Karpas-422 (cell line): ENCODE measurements around the gene NECTIN1. TPM values are rescaled to one million over a fixed set of nuclear protein-coding genes. Genes with fewer than 3 reads are reported as not detected.

Experiments
- DNase-seq: peaks from one replicate; pipeline ENCODE4 v3.0.0-alpha.2; 2015
- H2AFZ ChIP-seq: fragments of 200-600 bp; sonication (generic); 2 replicates; pipeline ENCODE4 v1.6.1; 2014; ENCODE audit warnings: antibody characterized with exemption, low read length, mixed read lengths
- H3K27ac ChIP-seq: fragments of 200-600 bp; sonication (generic); 2 replicates; pipeline ENCODE4 v1.5.1; 2014; ENCODE audit warnings: mild to moderate bottlenecking, low read length, moderate library complexity
- H3K27me3 ChIP-seq: fragments of 200-600 bp; sonication (generic); 2 replicates; pipeline ENCODE4 v1.6.1; 2014; ENCODE audit warnings: low read length, mixed read lengths
- H3K36me3 ChIP-seq: fragments of 200-600 bp; sonication (generic); 2 replicates; pipeline ENCODE4 v1.6.1; 2014; ENCODE audit warnings: low read length, mixed read lengths; ENCODE audit not compliant: insufficient read depth
- H3K4me1 ChIP-seq: fragments of 200-600 bp; sonication (generic); 2 replicates; pipeline ENCODE4 v1.6.1; 2014; ENCODE audit warnings: mild to moderate bottlenecking, low read length, mixed read lengths
- H3K4me2 ChIP-seq: fragments of 200-600 bp; sonication (generic); 2 replicates; pipeline ENCODE4 v1.6.1; 2014; ENCODE audit warnings: low read length, low read depth, mild to moderate bottlenecking; ENCODE audit not compliant: poor library complexity, severe bottlenecking
- H3K4me3 ChIP-seq: fragments of 200-600 bp; sonication (generic); 2 replicates; pipeline ENCODE4 v1.5.1; 2014; ENCODE audit warnings: mild to moderate bottlenecking, antibody characterized with exemption, low read length, mixed read lengths
- H3K79me2 ChIP-seq: fragments of 200-600 bp; sonication (generic); 2 replicates; pipeline ENCODE4 v1.6.1; 2014; ENCODE audit warnings: mild to moderate bottlenecking, low read length, mixed read lengths
- H3K9ac ChIP-seq: fragments of 200-600 bp; sonication (generic); 2 replicates; pipeline ENCODE4 v1.6.0; 2014; ENCODE audit warnings: low read length
- H3K9me2 ChIP-seq: fragments of 200-600 bp; sonication (generic), shearing (Covaris generic); replicated peaks from 2 replicates; pipeline ENCODE4 v1.6.0; 2014; ENCODE audit warnings: mild to moderate bottlenecking, low read length, moderate library complexity; ENCODE audit not compliant: insufficient read depth
- H3K9me3 ChIP-seq: fragments of 300-700, 200-600 bp; sonication (generic); 2 replicates; pipeline ENCODE4 v1.6.1; 2014; ENCODE audit warnings: low read length, mixed read lengths
- H4K20me1 ChIP-seq: fragments of 200-600 bp; sonication (generic); 2 replicates; pipeline ENCODE4 v1.6.1; 2014; ENCODE audit warnings: mild to moderate bottlenecking, antibody characterized with exemption, low read length, low read depth; ENCODE audit not compliant: insufficient read depth
- total RNA-seq: library from RNA; depleted of rRNA; stranded (reverse); fragments of >200 nt; shearing (Covaris generic); gene quantifications from 2 replicates; pipeline ENCODE4 v1.2.3, GENCODE V29; 2014; ENCODE audit warnings: low replicate concordance

Gene NECTIN1
- total RNA-seq, 1 experiment from 2014 or later, result not detected

- Histone ChIP-seq H3K9ac (no peak overlapping the region), H4K20me1 (no peaks in the 10 kb centered on the region), H3K4me1 (no peaks in the 10 kb centered on the region), H3K36me3 (no peaks in the 10 kb centered on the region), H2AFZ (no peak overlapping the region), H3K27ac (no peak overlapping the region), H3K79me2 (no peaks in the 10 kb centered on the region), H3K9me3 (no peaks in the 10 kb centered on the region), H3K4me2 (no peak overlapping the region), H3K27me3 (no peaks in the 10 kb centered on the region), H3K9me2 (no peaks in the 10 kb centered on the region), H3K4me3 (no peak overlapping the region)
- no peak for DNase-seq
Measured at GRCh38 chr11:119699227-119699626, 29.8 kb downstream of the NECTIN1 start.

DNA sequence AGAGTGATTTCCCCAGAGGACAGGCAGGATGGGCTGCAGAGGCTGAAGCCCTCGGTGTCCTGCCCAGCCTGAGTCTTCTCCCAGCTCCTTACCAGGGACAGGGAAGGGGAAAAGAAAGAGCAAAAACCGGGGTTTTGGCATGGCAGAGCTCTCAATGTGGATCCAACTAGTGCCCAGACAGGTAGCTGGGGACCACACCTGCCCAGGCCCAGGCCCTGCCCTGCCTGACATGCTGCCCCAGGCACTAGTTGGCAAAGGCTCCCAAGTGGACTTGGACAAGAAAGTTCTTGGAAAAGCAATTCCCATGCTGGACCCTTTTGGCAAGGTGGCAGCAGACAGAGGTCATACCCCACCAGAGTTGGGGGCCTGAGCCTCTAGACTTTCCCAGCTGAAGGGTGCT, 31.1 kb downstream of the NECTIN1 start:
- no peak for DNase-seq
- H3K4me2 ChIP-seq, result no peak overlapping the region

GRCh38 chr11:119697445-119697844, 31.6 kb downstream of the NECTIN1 start:
- H3K27ac ChIP-seq, result no peak overlapping the region
- H2AFZ ChIP-seq, result no peak overlapping the region
- H3K4me3 ChIP-seq, result no peak overlapping the region
- no peaks in the 10 kb centered on the region for H3K27me3 ChIP-seq
- no peaks in the 10 kb centered on the region for H3K9me2 ChIP-seq
- H3K36me3 ChIP-seq, result no peaks in the 10 kb centered on the region
- no peaks in the 10 kb centered on the region for H3K9me3 ChIP-seq
- H4K20me1 ChIP-seq, result no peaks in the 10 kb centered on the region
- no peaks in the 10 kb centered on the region for H3K79me2 ChIP-seq
- DNase-seq, result no peak
- H3K4me2 ChIP-seq, result no peak overlapping the region
- peaks cover 7% of the 10 kb centered on the region for H3K4me1 ChIP-seq
- H3K9ac ChIP-seq, result no peak overlapping the region

More for the DNA sequence above, 31.1 kb downstream of the NECTIN1 start:
- Histone ChIP-seq H3K9me2 (no peaks in the 10 kb centered on the region), H4K20me1 (no peaks in the 10 kb centered on the region), H3K27ac (no peak overlapping the region), H2AFZ (no peak overlapping the region), H3K36me3 (no peaks in the 10 kb centered on the region), H3K9ac (no peak overlapping the region), H3K79me2 (no peaks in the 10 kb centered on the region), H3K4me1 (peaks cover 7% of the 10 kb centered on the region), H3K9me3 (no peaks in the 10 kb centered on the region), H3K4me3 (no peak overlapping the region), H3K27me3 (no peaks in the 10 kb centered on the region)

- no peak overlapping the region for H3K9ac ChIP-seq
- peaks cover 7% of the 10 kb centered on the region for H3K4me1 ChIP-seq
- H3K36me3 ChIP-seq, result no peaks in the 10 kb centered on the region
- no peaks in the 10 kb centered on the region for H3K9me2 ChIP-seq
- H3K79me2 ChIP-seq, result no peaks in the 10 kb centered on the region
- no peaks in the 10 kb centered on the region for H3K9me3 ChIP-seq
- no peak overlapping the region for H3K4me2 ChIP-seq
- H3K27ac ChIP-seq, result no peak overlapping the region
- H4K20me1 ChIP-seq, result no peaks in the 10 kb centered on the region
- no peaks in the 10 kb centered on the region for H3K27me3 ChIP-seq
- no peak overlapping the region for H2AFZ ChIP-seq
- DNase-seq, result no peak
- no peak overlapping the region for H3K4me3 ChIP-seq
Measured at GRCh38 chr11:119696378-119697222, 32.4 kb downstream of the NECTIN1 start.

- no peaks in the 10 kb centered on the region for H3K36me3 ChIP-seq
- no peak overlapping the region for H3K4me2 ChIP-seq
- no peak overlapping the region for H3K27ac ChIP-seq
- DNase-seq, result no peak
- peaks cover 7% of the 10 kb centered on the region for H3K4me1 ChIP-seq
- H3K27me3 ChIP-seq, result no peaks in the 10 kb centered on the region
- H3K79me2 ChIP-seq, result no peaks in the 10 kb centered on the region
- H4K20me1 ChIP-seq, result no peaks in the 10 kb centered on the region
- no peaks in the 10 kb centered on the region for H3K9me2 ChIP-seq
- no peak overlapping the region for H3K4me3 ChIP-seq
- H2AFZ ChIP-seq, result no peak overlapping the region
- no peaks in the 10 kb centered on the region for H3K9me3 ChIP-seq
- H3K9ac ChIP-seq, result no peak overlapping the region
Measured at GRCh38 chr11:119694334-119694733, 34.7 kb downstream of the NECTIN1 start.

GRCh38 chr11:119693253-119693815, 35.7 kb downstream of the NECTIN1 start:
- H4K20me1 ChIP-seq, result no peaks in the 10 kb centered on the region
- no peak for DNase-seq
- no peak overlapping the region for H3K9ac ChIP-seq
- no peak overlapping the region for H2AFZ ChIP-seq
- H3K36me3 ChIP-seq, result no peaks in the 10 kb centered on the region
- H3K79me2 ChIP-seq, result no peaks in the 10 kb centered on the region
- H3K4me2 ChIP-seq, result no peak overlapping the region
- no peak overlapping the region for H3K4me3 ChIP-seq
- H3K9me3 ChIP-seq, result no peaks in the 10 kb centered on the region
- peaks cover 7% of the 10 kb centered on the region for H3K4me1 ChIP-seq
- H3K9me2 ChIP-seq, result no peaks in the 10 kb centered on the region
- H3K27me3 ChIP-seq, result no peaks in the 10 kb centered on the region
- H3K27ac ChIP-seq, result no peak overlapping the region

GRCh38 chr11:119692540-119692820, 36.5 kb downstream of the NECTIN1 start:
- H3K4me1 ChIP-seq, result peaks cover 7% of the 10 kb centered on the region
- no peak overlapping the region for H2AFZ ChIP-seq
- no peaks in the 10 kb centered on the region for H4K20me1 ChIP-seq
- no peak overlapping the region for H3K27ac ChIP-seq
- no peak overlapping the region for H3K9ac ChIP-seq
- no peaks in the 10 kb centered on the region for H3K9me2 ChIP-seq
- H3K4me2 ChIP-seq, result no peak overlapping the region
- no peak for DNase-seq
- H3K9me3 ChIP-seq, result no peaks in the 10 kb centered on the region
- H3K79me2 ChIP-seq, result no peaks in the 10 kb centered on the region
- no peak overlapping the region for H3K4me3 ChIP-seq
- H3K27me3 ChIP-seq, result no peaks in the 10 kb centered on the region
- H3K36me3 ChIP-seq, result no peaks in the 10 kb centered on the region

GRCh38 chr11:119691701-119692539, 37.1 kb downstream of the NECTIN1 start:
- H4K20me1 ChIP-seq, result no peaks in the 10 kb centered on the region
- H3K9ac ChIP-seq, result no peak overlapping the region
- H2AFZ ChIP-seq, result no peak overlapping the region
- no peak for DNase-seq
- H3K27ac ChIP-seq, result no peak overlapping the region
- H3K4me1 ChIP-seq, result peaks cover 7% of the 10 kb centered on the region
- H3K79me2 ChIP-seq, result no peaks in the 10 kb centered on the region
- H3K4me3 ChIP-seq, result no peak overlapping the region
- H3K9me3 ChIP-seq, result no peaks in the 10 kb centered on the region
- H3K36me3 ChIP-seq, result no peaks in the 10 kb centered on the region
- H3K9me2 ChIP-seq, result no peaks in the 10 kb centered on the region
- no peaks in the 10 kb centered on the region for H3K27me3 ChIP-seq
- no peak overlapping the region for H3K4me2 ChIP-seq
